ENCODE results near the gene ARHGAP15.

Gene ARHGAP15

GRCh38 chr2:143225931-143226330, 96.7 kb downstream of the ARHGAP15 start:
- no peak overlapping the region for H3K4me3 ChIP-seq (replicated peaks in 1 of 2; ENCODE audit: low read depth in 2 of 2, low read length in 2 of 2)
- no peak for DNase-seq (ENCODE audit: low read depth in 2 of 2)
- TF ChIP-seq CTCF (IDR thresholded peaks at IDR 0.05; ENCODE audit: low read depth, low read length): no peak

- no peak for TF ChIP-seq CTCF (IDR thresholded peaks at IDR 0.05; ENCODE audit: low read depth, low read length)
- no peak overlapping the region for H3K4me3 ChIP-seq (replicated peaks in 1 of 2; ENCODE audit: low read depth in 2 of 2, low read length in 2 of 2)
- DNase-seq (ENCODE audit: low read depth in 2 of 2): no peak
Observed at GRCh38 chr2:143226714-143227541, 97.7 kb downstream of the ARHGAP15 start.

GRCh38 chr2:143229411-143229810, 100.2 kb downstream of the ARHGAP15 start:
- no peak for TF ChIP-seq CTCF (IDR thresholded peaks at IDR 0.05; ENCODE audit: low read depth, low read length)
- H3K4me3 ChIP-seq (replicated peaks in 1 of 2; ENCODE audit: low read depth in 2 of 2, low read length in 2 of 2): no peak overlapping the region
- no peak for DNase-seq (ENCODE audit: low read depth in 2 of 2)

GRCh38 chr2:143229952-143230351, 100.7 kb downstream of the ARHGAP15 start:
- H3K4me3 ChIP-seq (replicated peaks in 1 of 2; ENCODE audit: low read depth in 2 of 2, low read length in 2 of 2): no peak overlapping the region
- DNase-seq (ENCODE audit: low read depth in 2 of 2): no peak
- TF ChIP-seq CTCF (IDR thresholded peaks at IDR 0.05; ENCODE audit: low read depth, low read length): no peak

GRCh38 chr2:143230506-143231253, 101.5 kb downstream of the ARHGAP15 start:
- TF ChIP-seq CTCF (IDR thresholded peaks at IDR 0.05; ENCODE audit: low read depth, low read length): no peak
- H3K4me3 ChIP-seq (replicated peaks in 1 of 2; ENCODE audit: low read depth in 2 of 2, low read length in 2 of 2): no peak overlapping the region
- DNase-seq (ENCODE audit: low read depth in 2 of 2): no peak

GRCh38 chr2:143231254-143231645, 102.0 kb downstream of the ARHGAP15 start:
- no peak for TF ChIP-seq CTCF (IDR thresholded peaks at IDR 0.05; ENCODE audit: low read depth, low read length)
- peak in 1 of 2 donors; percentile 11 for DNase-seq (ENCODE audit: low read depth in 2 of 2)
- H3K4me3 ChIP-seq (replicated peaks in 1 of 2; ENCODE audit: low read depth in 2 of 2, low read length in 2 of 2): no peak overlapping the region

Data from cardiac fibroblast (primary cell).